ENCODE measurements around the gene CENPH. TPM values are rescaled to one million over a fixed set of nuclear protein-coding genes. Genes with fewer than 3 reads are reported as not detected.
A peak's percentile ranks its signal among the peaks of the same experiment; 100 is the strongest.
"Not testable (repeated sequence)": the region's sequence is repeated elsewhere in the genome, so short reads cannot be mapped to it uniquely, and the experiment has no call there.

The CENPH gene, protein sequence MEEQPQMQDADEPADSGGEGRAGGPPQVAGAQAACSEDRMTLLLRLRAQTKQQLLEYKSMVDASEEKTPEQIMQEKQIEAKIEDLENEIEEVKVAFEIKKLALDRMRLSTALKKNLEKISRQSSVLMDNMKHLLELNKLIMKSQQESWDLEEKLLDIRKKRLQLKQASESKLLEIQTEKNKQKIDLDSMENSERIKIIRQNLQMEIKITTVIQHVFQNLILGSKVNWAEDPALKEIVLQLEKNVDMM
- total RNA-seq (1 to 10 TPM; 4.0 to 5.6 TPM), total RNA-seq (3.0 to 95.1 (median 9.8) reads per million in 172 experiments)
- 9.7 TPM for polyA plus RNA-seq (2013, experiment 1 of 2)
- 8.4 TPM for polyA plus RNA-seq (2013, experiment 2 of 2)

- no peaks in the 10 kb centered on the region for H3K9me3 Mint-ChIP-seq
- H3K27me3 ChIP-seq (ENCODE audit: control insufficient read depth in 1 of 2, insufficient read depth in 2 of 2, low read length in 2 of 2), result no peaks in the 10 kb centered on the region
- H3K27me3 Mint-ChIP-seq, result no peaks in the 10 kb centered on the region
- H3K27ac ChIP-seq (ENCODE audit: low read depth in 1 of 2, low read length in 2 of 2), result peak within 1 kb of the TSS; percentile 64 to 68
- H3K27ac Mint-ChIP-seq, result peak within 1 kb of the TSS; percentile 83
- ATAC-seq (ENCODE audit: poor library complexity), result peak; percentile 92
- peaks cover 10% of the 10 kb centered on the region for H3K36me3 Mint-ChIP-seq (ENCODE audit: low read depth)
- H3K4me1 ChIP-seq (ENCODE audit: insufficient read depth, low read length), result peaks cover 17% of the 10 kb centered on the region
- ChIA-PET POLR2A (interaction anchor here (0.6 to 2.1 kb wide), 6 partner anchors 23 to 143 kb away, joined by 3 to 15 read pairs (median 4); partner anchors contain the start of genes CCDC125, CCNB1, CDK7 and SLC30A5), CTCF (interaction anchor here (0.5 to 2.7 kb wide), 5 partner anchors 27 to 147 kb away, joined by 3 to 19 read pairs (median 5); partner anchors contain the start of gene SLC30A5)
- peaks cover 17% of the 10 kb centered on the region for H3K4me1 Mint-ChIP-seq (ENCODE audit: low read depth)
- intact Hi-C loops (cut with DNase I, micrococcal nuclease), result loop anchor here (1.0 to 10.0 kb wide), 6 partner anchors 21 to 180 kb away; partner anchors contain the start of genes AK6 (in 1 of the 2), CCDC125 (in 1 of the 2), CDK7 (in 1 of the 2) and RAD17 (in 1 of the 2)
- no peaks in the 10 kb centered on the region for H3K9me3 ChIP-seq (ENCODE audit: control insufficient read depth in 1 of 2, insufficient read depth in 1 of 2, low read length in 2 of 2)
- no peaks in the 10 kb centered on the region for H3K36me3 ChIP-seq (ENCODE audit: insufficient read depth, low read length)
- TF ChIP-seq, protein P1, sequence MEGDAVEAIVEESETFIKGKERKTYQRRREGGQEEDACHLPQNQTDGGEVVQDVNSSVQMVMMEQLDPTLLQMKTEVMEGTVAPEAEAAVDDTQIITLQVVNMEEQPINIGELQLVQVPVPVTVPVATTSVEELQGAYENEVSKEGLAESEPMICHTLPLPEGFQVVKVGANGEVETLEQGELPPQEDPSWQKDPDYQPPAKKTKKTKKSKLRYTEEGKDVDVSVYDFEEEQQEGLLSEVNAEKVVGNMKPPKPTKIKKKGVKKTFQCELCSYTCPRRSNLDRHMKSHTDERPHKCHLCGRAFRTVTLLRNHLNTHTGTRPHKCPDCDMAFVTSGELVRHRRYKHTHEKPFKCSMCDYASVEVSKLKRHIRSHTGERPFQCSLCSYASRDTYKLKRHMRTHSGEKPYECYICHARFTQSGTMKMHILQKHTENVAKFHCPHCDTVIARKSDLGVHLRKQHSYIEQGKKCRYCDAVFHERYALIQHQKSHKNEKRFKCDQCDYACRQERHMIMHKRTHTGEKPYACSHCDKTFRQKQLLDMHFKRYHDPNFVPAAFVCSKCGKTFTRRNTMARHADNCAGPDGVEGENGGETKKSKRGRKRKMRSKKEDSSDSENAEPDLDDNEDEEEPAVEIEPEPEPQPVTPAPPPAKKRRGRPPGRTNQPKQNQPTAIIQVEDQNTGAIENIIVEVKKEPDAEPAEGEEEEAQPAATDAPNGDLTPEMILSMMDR (IDR thresholded peaks at IDR 0.05), result no peak
- peak within 1 kb of the TSS; percentile 80 for H3K4me3 ChIP-seq (ENCODE audit: low read length)
- DNase-seq, result peak; percentile 80 to 94 (median 88)
- peak within 1 kb of the TSS; percentile 92 for H3K4me3 Mint-ChIP-seq
Observed at GRCh38 chr5:69189162-69190086, at the start of gene CENPH. CENPH (plus strand) TSS chr5:69189583; CDS start chr5:69189635, 52 bp downstream.

- H3K36me3 ChIP-seq (ENCODE audit: insufficient read depth, low read length); H3K27me3 ChIP-seq (ENCODE audit: control insufficient read depth in 1 of 2, insufficient read depth in 2 of 2, low read length in 2 of 2); H3K4me3 Mint-ChIP-seq; DNase-seq; H3K9me3 Mint-ChIP-seq; H3K4me3 ChIP-seq (ENCODE audit: low read length); CTCF ChIA-PET; POLR2A ChIA-PET; H3K4me1 ChIP-seq (ENCODE audit: insufficient read depth, low read length); H3K9me3 ChIP-seq (ENCODE audit: control insufficient read depth in 1 of 2, insufficient read depth in 1 of 2, low read length in 2 of 2); H3K4me1 Mint-ChIP-seq (ENCODE audit: low read depth); H3K27me3 Mint-ChIP-seq; ATAC-seq (ENCODE audit: poor library complexity); intact Hi-C loops (cut with DNase I, micrococcal nuclease); H3K27ac ChIP-seq (ENCODE audit: low read depth in 1 of 2, low read length in 2 of 2); H3K36me3 Mint-ChIP-seq (ENCODE audit: low read depth); H3K27ac Mint-ChIP-seq: not testable (repeated sequence)
Observed at GRCh38 chr5:69140239-69140638, 49.1 kb upstream of the CENPH start.

GRCh38 chr5:69140827-69141226, 48.6 kb upstream of the CENPH start:
- ChIA-PET CTCF (no interaction called here), POLR2A (no interaction called here)
- Mint-ChIP-seq H3K36me3 (ENCODE audit: low read depth) (no peaks in the 10 kb centered on the region), H3K4me1 (ENCODE audit: low read depth) (no peaks in the 10 kb centered on the region), H3K27me3 (no peaks in the 10 kb centered on the region), H3K27ac (no peak overlapping the region), H3K4me3 (no peak overlapping the region), H3K9me3 (no peaks in the 10 kb centered on the region)
- intact Hi-C loops (cut with DNase I, micrococcal nuclease), result no loop called here
- no peak overlapping the region for H3K27ac ChIP-seq (ENCODE audit: low read depth in 1 of 2, low read length in 2 of 2)
- no peak overlapping the region for H3K4me3 ChIP-seq (ENCODE audit: low read length)
- no peaks in the 10 kb centered on the region for H3K27me3 ChIP-seq (ENCODE audit: control insufficient read depth in 1 of 2, insufficient read depth in 2 of 2, low read length in 2 of 2)
- peaks cover 0 to 4% of the 10 kb centered on the region in 2 experiments for H3K9me3 ChIP-seq (ENCODE audit: control insufficient read depth in 1 of 2, insufficient read depth in 1 of 2, low read length in 2 of 2)
- no peaks in the 10 kb centered on the region for H3K36me3 ChIP-seq (ENCODE audit: insufficient read depth, low read length)
- DNase-seq, result no peak
- no peak for ATAC-seq (ENCODE audit: poor library complexity)
- H3K4me1 ChIP-seq (ENCODE audit: insufficient read depth, low read length), result no peaks in the 10 kb centered on the region
- TF ChIP-seq, protein P1 (IDR thresholded peaks at IDR 0.05), result no peak

GRCh38 chr5:69148576-69148975, 40.8 kb upstream of the CENPH start:
- H3K4me3 Mint-ChIP-seq; H3K4me1 ChIP-seq (ENCODE audit: insufficient read depth, low read length); ATAC-seq (ENCODE audit: poor library complexity); CTCF ChIA-PET; H3K9me3 ChIP-seq (ENCODE audit: control insufficient read depth in 1 of 2, insufficient read depth in 1 of 2, low read length in 2 of 2); H3K27me3 Mint-ChIP-seq; DNase-seq; H3K4me1 Mint-ChIP-seq (ENCODE audit: low read depth); H3K27ac ChIP-seq (ENCODE audit: low read depth in 1 of 2, low read length in 2 of 2); intact Hi-C loops (cut with DNase I, micrococcal nuclease); H3K27ac Mint-ChIP-seq; H3K9me3 Mint-ChIP-seq; POLR2A ChIA-PET; H3K27me3 ChIP-seq (ENCODE audit: control insufficient read depth in 1 of 2, insufficient read depth in 2 of 2, low read length in 2 of 2); H3K4me3 ChIP-seq (ENCODE audit: low read length); H3K36me3 Mint-ChIP-seq (ENCODE audit: low read depth); H3K36me3 ChIP-seq (ENCODE audit: insufficient read depth, low read length): not testable (repeated sequence)
